COLO668 (cell line): Measurements from ENCODE around the gene DRP2.
"Not testable (repeated sequence)": the region's sequence is repeated elsewhere in the genome, so short reads cannot be mapped to it uniquely, and the experiment has no call there.

Experiments
- DNase-seq: peaks from one replicate; lab custom pipeline; 2025; ENCODE audit not compliant: unreplicated experiment; lab: John Stamatoyannopoulos, UW

DRP2 gene

GRCh38 chrX:101232316-101232715 is 12.7 kb downstream of the DRP2 start:
- DNase-seq = no peak

GRCh38 chrX:101237041-101237440 is 17.5 kb downstream of the DRP2 start:
- no peak for DNase-seq

GRCh38 chrX:101241531-101241930 is 21.9 kb downstream of the DRP2 start:
- DNase-seq = no peak

GRCh38 chrX:101252634-101253033 is 33.0 kb downstream of the DRP2 start:
- DNase-seq = no peak

- no peak for DNase-seq
These were observed 38.1 kb downstream of the DRP2 start for GRCh38 chrX:101257448-101258258.

GRCh38 chrX:101258259-101258581 is 38.6 kb downstream of the DRP2 start:
- DNase-seq = no peak

GRCh38 chrX:101260435-101260834 is 40.8 kb downstream of the DRP2 start:
- DNase-seq = no peak

- no peak for DNase-seq
These were observed 43.0 kb downstream of the DRP2 start for GRCh38 chrX:101262590-101262989.

GRCh38 chrX:101263766-101264165 is 44.2 kb downstream of the DRP2 start:
- no peak for DNase-seq

GRCh38 chrX:101265869-101266428 is 46.4 kb downstream of the DRP2 start:
- DNase-seq = no peak

- DNase-seq = no peak
These were observed 54.6 kb downstream of the DRP2 start for GRCh38 chrX:101274198-101274597.

GRCh38 chrX:101276238-101276637 is 56.7 kb downstream of the DRP2 start:
- no peak for DNase-seq

GRCh38 chrX:101287402-101287801 is 67.8 kb downstream of the DRP2 start:
- peak; percentile 2 for DNase-seq

GRCh38 chrX:101290957-101291603 is 71.5 kb downstream of the DRP2 start, which contains the start of gene TAF7L:
Gene TAF7L, minus strand, starts transcription at chrX:101291334. Its CDS starts 3,791 bp downstream, at chrX:101287543.
- no peak for DNase-seq

GRCh38 chrX:101295603-101296002 is 76.0 kb downstream of the DRP2 start:
- DNase-seq = not testable (repeated sequence)

- no peak for DNase-seq
These were observed 84.2 kb downstream of the DRP2 start for GRCh38 chrX:101303790-101304189.
